ENCODE data around the gene COL28A1. TPM values are rescaled to one million over a fixed set of nuclear protein-coding genes. Genes with fewer than 3 reads are reported as not detected.

Gene COL28A1
- total and polyA plus RNA-seq, 4 donors: 0.05 to 0.50 (median 0.18) TPM

GRCh38 chr7:7583731-7584130, 48.1 kb upstream of the COL28A1 start:
- TF ChIP-seq REST (IDR thresholded peaks at IDR 0.05): no peak
- TF ChIP-seq FOXA1 (IDR thresholded peaks at IDR 0.05): no peak
- no peak for TF ChIP-seq MAX (IDR thresholded peaks at IDR 0.05)
- no peak for TF ChIP-seq TAF1 (conservative IDR thresholded peaks at IDR 0.05)
- TF ChIP-seq SP1 (IDR thresholded peaks at IDR 0.05): no peak
- TF ChIP-seq NR2F2 (IDR thresholded peaks at IDR 0.05): no peak
- TF ChIP-seq YY1 (IDR thresholded peaks at IDR 0.05): no peak
- no peak for TF ChIP-seq EGR1 (IDR thresholded peaks at IDR 0.05; ENCODE audit: low read depth in 2 of 2)
- no peak for TF ChIP-seq HNF4G (IDR thresholded peaks at IDR 0.05)
- TF ChIP-seq ATF3 (IDR thresholded peaks at IDR 0.05): no peak
- Histone ChIP-seq H3K27me3 (ENCODE audit: control insufficient read depth in 4 of 4, insufficient read depth in 4 of 4, low read length in 3 of 4) (no peaks in the 10 kb centered on the region), H3K9ac (ENCODE audit: low read depth in 1 of 2, low read length in 2 of 2) (no peak overlapping the region), H3K4me3 (ENCODE audit: low read depth in 1 of 3, low read length in 3 of 3) (no peak overlapping the region), H3K27ac (ENCODE audit: low read depth in 1 of 2, low read length in 2 of 2) (no peak overlapping the region), H3K4me1 (ENCODE audit: control insufficient read depth in 4 of 4, insufficient read depth in 4 of 4, low read length in 3 of 4) (no peaks in the 10 kb centered on the region), H3K36me3 (ENCODE audit: control insufficient read depth in 4 of 4, insufficient read depth in 3 of 4, low read depth in 1 of 4, low read length in 3 of 4) (peaks cover 0 to 3% (median 0%) of the 10 kb centered on the region in 4 donors), H3K9me3 (ENCODE audit: control insufficient read depth in 4 of 4, low read length in 3 of 4) (no peaks in the 10 kb centered on the region)
- no peak for DNase-seq (ENCODE audit: low spot score)
- 71% methylated on average over 2 of the region's 2 CpGs for WGBS

GRCh38 chr7:7582596-7582995, 46.9 kb upstream of the COL28A1 start:
- no peaks in the 10 kb centered on the region for H3K9me3 ChIP-seq (ENCODE audit: control insufficient read depth in 4 of 4, low read length in 3 of 4)
- H3K9ac ChIP-seq (ENCODE audit: low read depth in 1 of 2, low read length in 2 of 2): no peak overlapping the region
- DNase-seq (ENCODE audit: low spot score): no peak
- H3K4me1 ChIP-seq (ENCODE audit: control insufficient read depth in 4 of 4, insufficient read depth in 4 of 4, low read length in 3 of 4): no peaks in the 10 kb centered on the region
- H3K27ac ChIP-seq (ENCODE audit: low read depth in 1 of 2, low read length in 2 of 2): no peak overlapping the region
- peaks cover 0 to 3% (median 0%) of the 10 kb centered on the region in 4 donors for H3K36me3 ChIP-seq (ENCODE audit: control insufficient read depth in 4 of 4, insufficient read depth in 3 of 4, low read depth in 1 of 4, low read length in 3 of 4)
- TF ChIP-seq ATF3 (IDR thresholded peaks at IDR 0.05) (no peak), MAX (IDR thresholded peaks at IDR 0.05) (no peak), RAD21 (IDR thresholded peaks at IDR 0.05) (no peak), CTCF (IDR thresholded peaks at IDR 0.05; ENCODE audit: low read depth, low read length, missing input control) (no peak), JUND (IDR thresholded peaks at IDR 0.05) (no peak), FOXA2 (IDR thresholded peaks at IDR 0.05) (no peak), RXRA (IDR thresholded peaks at IDR 0.05) (no peak), ZBTB33 (IDR thresholded peaks at IDR 0.05) (no peak), SP1 (IDR thresholded peaks at IDR 0.05) (no peak), NR2F2 (IDR thresholded peaks at IDR 0.05) (no peak), EGR1 (IDR thresholded peaks at IDR 0.05; ENCODE audit: low read depth in 2 of 2) (no peak), GABPA (IDR thresholded peaks at IDR 0.05 in 1 of 2, conservative IDR thresholded peaks at IDR 0.05 in 1 of 2) (no peak), REST (IDR thresholded peaks at IDR 0.05) (no peak), HNF4A (conservative IDR thresholded peaks at IDR 0.05) (no peak), HNF4G (IDR thresholded peaks at IDR 0.05) (no peak), FOXA1 (IDR thresholded peaks at IDR 0.05) (no peak), TAF1 (conservative IDR thresholded peaks at IDR 0.05) (no peak)
- H3K4me3 ChIP-seq (ENCODE audit: low read depth in 1 of 3, low read length in 3 of 3): no peak overlapping the region
- WGBS: 83% methylated on average over 1 of the region's 1 CpG
- H3K27me3 ChIP-seq (ENCODE audit: control insufficient read depth in 4 of 4, insufficient read depth in 4 of 4, low read length in 3 of 4): no peaks in the 10 kb centered on the region

Data from liver (tissue), 9 donors.